ENCODE data around the gene NDRG4. TPM values are rescaled to one million over a fixed set of nuclear protein-coding genes. Genes with fewer than 3 reads are reported as not detected.
"Not testable (repeated sequence)": the region's sequence is repeated elsewhere in the genome, so short reads cannot be mapped to it uniquely, and the experiment has no call there.

Gene NDRG4
- total RNA-seq, 4 donors from 2014 or later: 0.60 to 64.7 (median 4.4) TPM

GRCh38 chr16:58487566-58488351, 12.2 kb upstream of the NDRG4 start:
- in situ Hi-C loops (cut with MboI; ENCODE audit: low pct_ligation_motif_present in 1 of 4, low pct_unique_long_range_greater_than_20kb in 1 of 4, low sequenced_read_pairs in 3 of 4) (loop anchor here in 3 of 4 donors (10.0 to 25.0 kb wide), 3 partner anchors 143 to 475 kb away; partner anchors contain the start of genes USB1 (in 1 of the 3) and ZNF319 (in 1 of the 3)), intact Hi-C loops (cut with DNase I; ENCODE audit: low total_unique reads) (loop anchor here (2.0 kb wide), 1 partner anchor 151 kb away; no protein-coding TSS in a partner anchor)
- DNase-seq: peak; percentile 79
- peaks cover 0 to 6% (median 4%) of the 10 kb centered on the region in 4 donors for H3K4me1 ChIP-seq
- TF ChIP-seq POLR2AphosphoS5 (IDR thresholded peaks at IDR 0.05): no peak
- TF ChIP-seq CTCF (IDR thresholded peaks at IDR 0.05): peak; percentile 77 to 96 (median 91)
- no peak for TF ChIP-seq EP300 (IDR thresholded peaks at IDR 0.05; ENCODE audit: low read depth)
- TF ChIP-seq POLR2A (IDR thresholded peaks at IDR 0.05): no peak
- H3K36me3 ChIP-seq: no peaks in the 10 kb centered on the region
- no peaks in the 10 kb centered on the region for H3K9me3 ChIP-seq
- H3K4me3 ChIP-seq: no peak overlapping the region
- WGBS, 2 donors (ENCODE audit: low coverage in 1 of 2): 24% methylated on average over 40 of the region's 43 CpGs; no CpG with 5 or more reads in 1 of the 2 donors
- H3K27me3 ChIP-seq: no peaks in the 10 kb centered on the region
- H3K27ac ChIP-seq: no peak overlapping the region

GRCh38 chr16:58488531-58488930, 11.4 kb upstream of the NDRG4 start:
- Histone ChIP-seq H3K9me3 (no peaks in the 10 kb centered on the region), H3K36me3 (no peaks in the 10 kb centered on the region), H3K4me3 (no peak overlapping the region), H3K27ac (no peak overlapping the region), H3K27me3 (no peaks in the 10 kb centered on the region), H3K4me1 (peaks cover 0 to 6% (median 4%) of the 10 kb centered on the region in 4 donors)
- no peak for TF ChIP-seq EP300 (IDR thresholded peaks at IDR 0.05; ENCODE audit: low read depth)
- TF ChIP-seq CTCF (IDR thresholded peaks at IDR 0.05): no peak
- TF ChIP-seq POLR2A (IDR thresholded peaks at IDR 0.05): no peak
- TF ChIP-seq POLR2AphosphoS5 (IDR thresholded peaks at IDR 0.05): no peak
- no peak for DNase-seq
- WGBS, 2 donors (ENCODE audit: low coverage in 1 of 2): 63% methylated on average over 3 of the region's 3 CpGs; no CpG with 5 or more reads in 1 of the 2 donors
- intact Hi-C loops (cut with DNase I; ENCODE audit: low total_unique reads): loop anchor here (2.0 kb wide), 1 partner anchor 152 kb away; no protein-coding TSS in a partner anchor
- in situ Hi-C loops (cut with MboI; ENCODE audit: low pct_ligation_motif_present in 1 of 4, low pct_unique_long_range_greater_than_20kb in 1 of 4, low sequenced_read_pairs in 3 of 4): loop anchor here in 3 of 4 donors (10.0 to 25.0 kb wide), 3 partner anchors 144 to 476 kb away; partner anchors contain the start of genes USB1 (in 1 of the 3) and ZNF319 (in 1 of the 3)

- in situ Hi-C loops (cut with MboI; ENCODE audit: low pct_ligation_motif_present in 1 of 4, low pct_unique_long_range_greater_than_20kb in 1 of 4, low sequenced_read_pairs in 3 of 4): loop anchor here in 1 of 4 donors (25.0 kb wide), 1 partner anchor 478 kb away; the partner anchor contains the start of genes USB1 and ZNF319
- intact Hi-C loops (cut with DNase I; ENCODE audit: low total_unique reads): no loop called here
- Histone ChIP-seq H3K9me3 (no peaks in the 10 kb centered on the region), H3K27me3 (no peaks in the 10 kb centered on the region), H3K36me3 (no peaks in the 10 kb centered on the region), H3K4me3 (no peak overlapping the region), H3K27ac (no peak overlapping the region), H3K4me1 (peaks cover 0 to 6% (median 4%) of the 10 kb centered on the region in 4 donors)
- TF ChIP-seq POLR2AphosphoS5 (IDR thresholded peaks at IDR 0.05) (no peak), POLR2A (IDR thresholded peaks at IDR 0.05) (no peak), EP300 (IDR thresholded peaks at IDR 0.05; ENCODE audit: low read depth) (no peak), CTCF (IDR thresholded peaks at IDR 0.05) (no peak)
- DNase-seq: no peak
- WGBS, 2 donors (ENCODE audit: low coverage in 1 of 2): 97% methylated on average over 4 of the region's 4 CpGs; no CpG with 5 or more reads in 1 of the 2 donors
These were observed 9.9 kb upstream of the NDRG4 start for GRCh38 chr16:58490065-58490464.

GRCh38 chr16:58490539-58490938, 9.4 kb upstream of the NDRG4 start:
- WGBS, 2 donors (ENCODE audit: low coverage in 1 of 2): 92% methylated on average over 8 of the region's 8 CpGs; no CpG with 5 or more reads in 1 of the 2 donors
- H3K9me3 ChIP-seq; H3K27me3 ChIP-seq; H3K27ac ChIP-seq; H3K4me1 ChIP-seq; DNase-seq; H3K36me3 ChIP-seq; H3K4me3 ChIP-seq; intact Hi-C loops (cut with DNase I; ENCODE audit: low total_unique reads): not testable (repeated sequence)
- in situ Hi-C loops (cut with MboI; ENCODE audit: low pct_ligation_motif_present in 1 of 4, low pct_unique_long_range_greater_than_20kb in 1 of 4, low sequenced_read_pairs in 3 of 4): loop anchor here in 1 of 4 donors (25.0 kb wide), 1 partner anchor 478 kb away; the partner anchor contains the start of genes USB1 and ZNF319

Measured in transverse colon (tissue), 4 donors.